ES-I3 (cell line): ENCODE measurements around the gene SPEM2.

Experiments used
- H3K36me3 ChIP-seq: 2 replicates; pipeline ENCODE4 v1.6.1; 2013; ENCODE audit warnings: mild to moderate bottlenecking, low read length, control low read depth, moderate library complexity; ENCODE audit not compliant: insufficient read depth
- H3K4me1 ChIP-seq: 2 replicates; pipeline ENCODE4 v1.6.1; 2013; ENCODE audit warnings: mild to moderate bottlenecking, control low read depth, low read length; ENCODE audit not compliant: insufficient read depth
- H3K9ac ChIP-seq: 2 replicates; pipeline ENCODE4 v1.6.1; 2013; ENCODE audit warnings: low read depth, mild to moderate bottlenecking, low read length, moderate library complexity
- H3K9me3 ChIP-seq: 2 replicates; pipeline ENCODE4 v1.6.1; 2013; ENCODE audit warnings: mild to moderate bottlenecking, low read length, moderate library complexity; ENCODE audit not compliant: control insufficient read depth, insufficient read depth

The SPEM2 gene

DNA sequence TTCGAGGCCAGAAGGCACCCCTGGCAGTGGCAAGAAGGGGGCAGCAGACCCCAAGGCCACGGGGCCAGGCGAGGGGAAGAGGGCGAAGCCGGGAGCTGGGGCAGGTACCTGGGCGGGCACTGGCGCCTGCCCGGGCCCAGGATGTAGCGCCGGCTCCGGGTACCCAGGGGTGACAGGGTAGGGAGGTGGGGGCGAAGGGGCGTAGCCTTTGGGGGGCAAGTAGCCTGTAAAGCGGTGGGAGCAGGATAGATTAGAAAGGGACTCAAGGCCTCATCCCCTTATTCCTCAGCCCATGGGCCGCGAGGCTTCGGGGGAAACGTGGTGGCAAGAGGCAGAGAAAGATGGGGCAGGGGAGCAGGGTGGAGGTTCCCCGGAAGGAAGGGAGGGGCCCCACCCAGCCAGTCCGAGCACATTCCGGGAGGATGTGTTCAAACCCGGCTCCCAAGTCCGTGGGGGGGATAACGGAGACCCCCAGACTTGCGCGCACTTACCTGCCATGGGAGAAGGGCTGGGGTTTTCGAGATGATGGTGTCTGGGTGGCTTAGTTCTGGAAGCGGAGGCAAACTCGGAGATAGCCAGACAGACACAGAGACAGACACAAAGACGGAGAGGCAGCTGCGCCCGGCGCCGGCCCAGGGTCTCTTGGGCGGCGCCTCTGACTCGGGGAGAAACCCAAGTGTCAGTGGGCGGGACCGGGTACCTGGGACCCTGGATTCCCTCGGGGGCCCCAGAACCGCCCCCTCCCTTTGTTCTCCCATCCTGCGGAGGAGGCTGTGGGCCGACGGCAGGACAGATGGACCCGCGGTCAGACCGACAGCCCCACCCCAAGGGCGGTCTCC lies 31.6 kb upstream of the SPEM2 start:
- Histone ChIP-seq H3K4me1 (peaks cover 6% of the 10 kb centered on the region; the same call in 1 of the 2 replicates), H3K9me3 (no peaks in the 10 kb centered on the region), H3K36me3 (peaks cover 3% of the 10 kb centered on the region; the same call in 1 of the 2 replicates), H3K9ac (peak overlapping the region; percentile 78)

GRCh38 chr17:7394452-7395191 lies 30.8 kb upstream of the SPEM2 start, which contains the start of gene PLSCR3:
Gene PLSCR3 (minus strand): TSS chr17:7394525. CDS start chr17:7394110, 415 bp downstream.
- Histone ChIP-seq H3K4me1 (peaks cover 6% of the 10 kb centered on the region; the same call in 1 of the 2 replicates), H3K9me3 (no peaks in the 10 kb centered on the region), H3K9ac (peak within 1 kb of the TSS; percentile 78), H3K36me3 (peaks cover 3% of the 10 kb centered on the region; the same call in 1 of the 2 replicates)

GRCh38 chr17:7396147-7396546 lies 29.3 kb upstream of the SPEM2 start:
- Histone ChIP-seq H3K4me1 (peaks cover 2% of the 10 kb centered on the region; the same call in 1 of the 2 replicates), H3K9me3 (no peaks in the 10 kb centered on the region), H3K36me3 (peaks cover 3% of the 10 kb centered on the region; the same call in 1 of the 2 replicates), H3K9ac (no peak overlapping the region)

DNA sequence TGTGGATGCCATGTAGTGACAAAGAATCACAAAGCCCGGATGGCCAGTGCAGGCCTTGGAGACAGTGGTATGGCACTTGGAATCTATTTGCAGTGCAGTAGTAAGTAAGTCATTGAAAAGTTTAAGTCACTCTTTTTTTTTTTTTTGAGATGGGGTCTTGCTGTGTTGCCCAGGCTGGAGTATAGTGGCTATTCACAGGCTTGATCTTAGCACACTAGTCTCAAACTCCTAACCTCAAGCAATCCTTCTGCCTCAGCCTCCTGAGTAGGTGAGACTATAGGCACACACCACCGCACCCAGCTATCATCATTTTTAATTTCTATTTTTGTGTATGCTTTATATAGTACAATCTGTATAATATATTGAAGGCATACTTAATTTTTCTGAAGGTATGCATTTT lies 26.8 kb upstream of the SPEM2 start:
- Histone ChIP-seq H3K9ac (no peak overlapping the region), H3K9me3 (no peaks in the 10 kb centered on the region), H3K4me1 (peaks cover 6% of the 10 kb centered on the region), H3K36me3 (no peaks in the 10 kb centered on the region; the same call in 1 of the 2 replicates)

- Histone ChIP-seq H3K36me3 (no peaks in the 10 kb centered on the region; the same call in 1 of the 2 replicates), H3K9me3 (no peaks in the 10 kb centered on the region), H3K9ac (peak overlapping the region; percentile 77), H3K4me1 (peaks cover 14% of the 10 kb centered on the region)
These were observed 22.2 kb upstream of the SPEM2 start for GRCh38 chr17:7403043-7403726.

GRCh38 chr17:7403727-7403976 lies 21.8 kb upstream of the SPEM2 start:
- no peaks in the 10 kb centered on the region for H3K9me3 ChIP-seq
- peak overlapping the region; percentile 77 for H3K9ac ChIP-seq
- no peaks in the 10 kb centered on the region; the same call in 1 of the 2 replicates for H3K36me3 ChIP-seq
- H3K4me1 ChIP-seq, result peaks cover 14% of the 10 kb centered on the region

GRCh38 chr17:7403977-7404736 lies 21.3 kb upstream of the SPEM2 start, which contains the start of gene TMEM256:
Gene TMEM256 (minus strand): TSS chr17:7404097. CDS start chr17:7404084, 13 bp downstream.
- peak within 1 kb of the TSS; percentile 77 for H3K9ac ChIP-seq
- H3K9me3 ChIP-seq, result no peaks in the 10 kb centered on the region
- H3K36me3 ChIP-seq, result no peaks in the 10 kb centered on the region; the same call in 1 of the 2 replicates
- peaks cover 14% of the 10 kb centered on the region for H3K4me1 ChIP-seq

DNA sequence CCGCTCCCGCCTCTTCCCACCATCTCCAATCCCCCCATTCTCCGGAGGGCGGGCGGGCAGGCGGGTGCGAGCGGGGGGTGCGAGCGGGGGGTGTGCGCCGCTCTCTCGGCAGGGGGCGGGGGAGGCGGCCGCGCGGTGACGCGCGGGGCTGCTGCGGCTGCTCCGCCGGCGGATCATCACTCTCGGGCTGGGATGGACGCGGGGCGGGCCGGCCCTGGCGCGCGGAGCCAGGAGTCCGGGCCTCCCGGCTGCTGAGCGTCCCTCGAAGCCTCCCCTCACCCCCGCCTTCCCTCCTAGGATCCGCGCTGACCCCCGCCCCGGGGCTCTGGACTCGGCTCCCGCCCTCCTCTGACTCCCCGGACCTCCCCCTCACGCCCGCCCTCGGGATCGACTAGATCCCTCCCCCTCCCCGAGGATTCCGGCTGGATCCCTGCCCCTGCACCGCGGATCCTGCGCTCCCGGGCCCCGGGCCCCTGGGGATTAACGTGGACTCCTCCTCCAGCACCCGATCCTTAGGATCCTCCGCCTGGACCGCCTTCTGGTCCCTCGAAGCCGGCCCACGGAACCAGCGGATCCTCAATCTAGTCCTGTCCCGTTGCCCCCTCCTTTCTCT lies 20.6 kb upstream of the SPEM2 start:
- Histone ChIP-seq H3K4me1 (peaks cover 14% of the 10 kb centered on the region), H3K9me3 (no peaks in the 10 kb centered on the region), H3K36me3 (no peaks in the 10 kb centered on the region; the same call in 1 of the 2 replicates), H3K9ac (peak overlapping the region; percentile 77)

GRCh38 chr17:7405350-7406234 lies 19.8 kb upstream of the SPEM2 start:
- Histone ChIP-seq H3K36me3 (no peaks in the 10 kb centered on the region; the same call in 1 of the 2 replicates), H3K9ac (peak overlapping the region; percentile 77)

GRCh38 chr17:7406235-7406825 lies 19.1 kb upstream of the SPEM2 start:
- Histone ChIP-seq H3K9ac (peak overlapping the region; percentile 77; the same call in 1 of the 2 replicates), H3K36me3 (no peaks in the 10 kb centered on the region; the same call in 1 of the 2 replicates), H3K4me1 (peaks cover 14% of the 10 kb centered on the region), H3K9me3 (no peaks in the 10 kb centered on the region)

More at GRCh38 chr17:7405350-7406234, 19.8 kb upstream of the SPEM2 start:
- H3K4me1 ChIP-seq, result peaks cover 14% of the 10 kb centered on the region
- no peaks in the 10 kb centered on the region for H3K9me3 ChIP-seq

GRCh38 chr17:7407082-7407481 lies 18.3 kb upstream of the SPEM2 start:
- H3K36me3 ChIP-seq, result no peaks in the 10 kb centered on the region; the same call in 1 of the 2 replicates
- no peaks in the 10 kb centered on the region for H3K9me3 ChIP-seq
- peak overlapping the region; percentile 9; the same call in 1 of the 2 replicates for H3K9ac ChIP-seq
- H3K4me1 ChIP-seq, result peaks cover 14% of the 10 kb centered on the region
